GM21717 (cell line): ENCODE results near the gene TCERG1.
"Not testable (repeated sequence)": the region's sequence is repeated elsewhere in the genome, so short reads cannot be mapped to it uniquely, and the experiment has no call there.

Source experiments
- ATAC-seq: cut with Tn5 transposase; IDR thresholded peaks from one replicate; pipeline ENCODE4 v1.9.1; 2021; ENCODE audit warnings: mild to moderate bottlenecking, moderate library complexity; ENCODE audit not compliant: unreplicated experiment

TCERG1 gene

DNA sequence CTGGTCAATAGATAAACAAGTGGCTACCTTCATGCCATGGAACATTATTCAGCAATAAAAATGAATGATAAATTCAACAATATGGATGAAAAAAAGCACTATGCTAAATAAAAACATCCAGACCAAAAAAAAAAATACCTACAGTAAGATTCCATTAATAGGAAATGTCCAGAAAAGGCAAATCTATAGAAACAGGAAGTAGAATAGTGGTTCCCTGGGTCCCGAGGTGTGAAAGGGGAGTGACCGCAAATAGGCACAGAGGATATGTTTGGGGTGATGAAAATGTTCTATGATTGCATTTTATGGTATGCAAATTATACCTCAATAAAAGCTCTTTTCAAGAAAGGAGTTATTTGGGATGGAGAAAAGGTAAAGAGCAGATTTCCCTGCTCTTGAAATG, 72.4 kb downstream of the TCERG1 start:
- no peak for ATAC-seq

DNA sequence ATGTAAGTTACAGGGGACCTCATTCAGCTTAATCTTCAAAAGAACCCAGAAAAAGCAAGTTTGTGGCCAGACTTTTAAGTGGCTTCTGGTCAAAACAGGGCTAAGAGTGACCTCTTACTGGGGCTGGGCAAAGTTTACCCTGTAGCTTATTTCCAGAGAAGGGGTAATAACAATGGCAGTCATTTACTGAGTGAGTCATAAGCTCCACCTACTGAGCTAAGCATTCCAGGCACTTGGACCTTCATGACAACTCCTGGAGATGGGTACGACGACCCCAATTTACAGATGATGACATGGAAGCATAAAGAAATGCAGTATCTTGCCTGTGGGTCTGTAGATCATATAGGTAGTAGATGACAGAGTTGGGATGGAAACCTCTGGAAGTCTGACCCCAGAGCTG, 73.6 kb downstream of the TCERG1 start:
- ATAC-seq, result no peak

DNA sequence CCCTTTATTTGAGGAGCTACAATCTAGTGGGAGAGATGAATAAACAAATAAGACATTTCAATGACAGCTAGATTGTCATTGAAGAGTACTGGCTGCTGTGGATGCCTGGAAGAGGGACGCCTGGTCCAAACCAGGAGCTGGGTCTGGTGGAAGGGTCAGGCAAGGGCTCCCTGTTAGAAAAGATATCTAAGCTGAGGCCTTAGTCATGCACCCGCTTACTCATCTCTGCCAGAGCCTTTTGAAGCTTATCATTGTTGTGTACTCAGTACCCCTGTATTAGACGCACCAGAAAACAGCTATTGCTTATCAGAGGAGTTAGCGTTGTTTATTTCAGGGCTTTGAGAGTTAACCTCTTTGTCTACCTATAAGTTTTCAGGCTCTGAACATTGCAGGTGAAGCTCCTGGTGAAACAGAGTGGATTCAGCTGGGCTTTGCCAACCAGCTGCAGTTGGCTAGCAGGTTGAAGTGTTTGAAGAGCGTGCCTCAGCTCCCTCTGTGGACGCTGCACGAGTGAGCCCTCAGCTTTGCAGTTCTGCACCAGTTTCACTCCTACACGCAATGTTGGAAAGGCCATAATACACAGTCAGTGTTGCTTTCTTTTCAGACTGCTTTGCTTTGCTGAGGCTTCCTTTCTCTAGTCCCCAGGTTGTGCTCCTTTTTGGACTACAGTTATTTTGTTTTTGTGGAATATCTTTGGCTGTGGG, 74.4 kb downstream of the TCERG1 start:
- ATAC-seq, result no peak

- ATAC-seq, result no peak
These were observed 76.6 kb downstream of the TCERG1 start for GRCh38 chr5:146523698-146524097.

- no peak for ATAC-seq
These were observed 80.7 kb downstream of the TCERG1 start for GRCh38 chr5:146527785-146528184.

DNA sequence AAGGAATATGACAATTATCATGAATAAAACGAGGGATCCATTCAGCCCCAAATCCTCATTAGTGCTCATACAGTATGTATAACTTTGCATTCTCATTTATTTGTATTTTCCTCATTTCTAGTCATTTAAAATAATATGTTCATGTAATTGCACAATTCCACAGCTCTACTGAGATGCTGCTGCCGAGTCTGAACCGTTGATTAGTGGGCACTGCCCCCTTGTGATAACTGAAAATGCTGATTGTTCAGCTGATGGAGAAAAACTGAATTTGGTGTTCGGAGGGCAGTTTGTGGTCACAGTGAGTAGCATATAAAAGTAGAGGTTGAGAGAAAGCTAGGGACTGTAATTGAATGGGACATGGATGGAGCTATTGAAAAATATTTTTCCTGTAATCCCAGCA, 81.1 kb downstream of the TCERG1 start:
- no peak for ATAC-seq

- ATAC-seq, result peak; percentile 65
These were observed 82.9 kb downstream of the TCERG1 start for GRCh38 chr5:146529984-146530383.

DNA sequence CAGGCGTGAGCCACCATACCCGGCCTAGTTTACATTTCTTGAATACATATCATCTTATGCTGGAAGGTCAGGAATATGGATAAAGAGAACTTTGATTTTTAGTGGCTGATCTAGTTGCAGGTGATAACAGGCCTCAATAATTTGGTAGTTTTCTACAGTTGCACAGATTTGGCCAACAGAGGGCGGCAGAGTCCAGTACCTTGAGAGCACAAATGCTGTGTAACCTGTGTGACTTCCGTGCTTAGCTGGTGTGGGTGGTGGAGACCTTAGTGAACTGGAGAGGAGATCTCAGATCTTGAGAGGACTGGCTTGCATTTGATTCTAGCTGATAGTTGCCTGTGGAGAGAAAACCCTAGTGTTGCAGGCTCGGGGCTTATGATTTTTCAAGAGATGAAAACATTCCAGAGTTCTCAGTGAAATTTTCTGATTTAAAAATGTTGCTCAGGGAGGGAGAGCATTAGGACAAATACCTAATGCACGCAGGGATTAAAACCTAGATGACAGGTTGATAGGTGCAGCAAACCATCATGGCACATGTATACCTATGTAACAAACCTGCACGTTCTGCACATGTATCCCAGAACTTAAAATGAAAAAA, 86.2 kb downstream of the TCERG1 start:
- peak; percentile 97 for ATAC-seq

DNA sequence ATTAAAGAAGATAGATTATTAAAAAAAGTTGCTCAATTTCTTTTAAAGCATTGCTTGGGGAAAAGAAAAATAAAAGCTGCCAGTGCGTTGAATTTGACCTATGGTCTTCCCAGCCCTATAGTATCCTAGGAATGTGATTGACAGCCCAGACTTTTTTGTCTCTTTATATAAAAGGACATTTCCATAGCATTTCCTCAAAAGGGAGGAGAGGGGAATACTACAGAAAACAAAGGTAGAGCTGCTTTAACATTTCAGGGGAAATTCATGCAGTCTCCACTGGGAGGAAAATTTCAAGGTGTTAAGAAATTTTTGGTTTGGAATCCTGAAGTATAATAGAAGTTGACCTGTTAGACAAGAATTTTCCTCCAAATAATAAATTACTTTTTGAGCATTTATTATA, 86.7 kb downstream of the TCERG1 start:
- no peak for ATAC-seq

GRCh38 chr5:146538432-146538831, 91.3 kb downstream of the TCERG1 start:
- ATAC-seq, result no peak

- no peak for ATAC-seq
These were observed 92.8 kb downstream of the TCERG1 start for GRCh38 chr5:146539973-146540372.

DNA sequence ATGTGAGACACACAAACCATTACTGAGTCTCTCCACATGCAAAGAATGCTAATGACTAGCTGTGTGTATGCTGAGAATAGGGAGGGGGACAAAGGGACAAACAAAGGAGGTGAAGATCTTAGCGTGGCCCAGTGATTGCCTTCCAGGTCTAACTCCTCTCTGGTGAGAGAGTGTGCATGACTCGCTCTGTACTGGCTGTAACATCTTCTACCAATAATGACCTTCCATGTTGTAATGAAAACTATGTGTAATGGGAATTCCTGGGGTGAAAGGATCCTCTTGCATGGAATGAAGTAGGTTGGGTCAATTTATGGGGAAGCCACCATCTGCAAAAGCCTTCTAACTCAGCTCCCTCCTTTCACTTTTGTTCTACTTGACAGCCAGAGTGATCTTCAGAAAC, 93.3 kb downstream of the TCERG1 start:
- no peak for ATAC-seq

- peak; percentile 98 for ATAC-seq
These were observed 95.1 kb downstream of the TCERG1 start for GRCh38 chr5:146541958-146542849.

DNA sequence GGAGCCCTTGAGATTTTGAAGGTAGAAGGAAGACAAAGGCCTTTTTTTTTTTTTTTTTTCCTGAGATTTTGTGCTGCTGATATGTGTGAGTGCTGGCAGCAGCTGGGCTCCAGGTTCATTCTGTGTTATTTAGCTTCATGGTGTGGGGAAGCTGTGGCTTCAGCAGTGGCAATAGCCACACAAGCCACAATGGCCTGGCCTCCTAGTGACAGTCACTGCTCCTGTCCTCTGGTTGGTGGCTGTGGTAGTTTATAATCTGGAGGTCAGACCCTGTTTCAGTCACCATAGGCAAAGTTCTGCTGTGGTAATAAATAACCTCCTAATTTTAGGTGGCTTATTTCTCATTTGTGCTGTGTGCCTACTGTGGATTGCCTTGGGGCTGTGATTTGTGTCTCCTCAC, 97.1 kb downstream of the TCERG1 start:
- ATAC-seq, result no peak

- ATAC-seq, result no peak
These were observed 101.8 kb downstream of the TCERG1 start for GRCh38 chr5:146548781-146549449.

- ATAC-seq, result no peak
These were observed 102.5 kb downstream of the TCERG1 start for GRCh38 chr5:146549615-146550014.

- no peak for ATAC-seq
These were observed 106.3 kb downstream of the TCERG1 start for GRCh38 chr5:146553446-146553845.

DNA sequence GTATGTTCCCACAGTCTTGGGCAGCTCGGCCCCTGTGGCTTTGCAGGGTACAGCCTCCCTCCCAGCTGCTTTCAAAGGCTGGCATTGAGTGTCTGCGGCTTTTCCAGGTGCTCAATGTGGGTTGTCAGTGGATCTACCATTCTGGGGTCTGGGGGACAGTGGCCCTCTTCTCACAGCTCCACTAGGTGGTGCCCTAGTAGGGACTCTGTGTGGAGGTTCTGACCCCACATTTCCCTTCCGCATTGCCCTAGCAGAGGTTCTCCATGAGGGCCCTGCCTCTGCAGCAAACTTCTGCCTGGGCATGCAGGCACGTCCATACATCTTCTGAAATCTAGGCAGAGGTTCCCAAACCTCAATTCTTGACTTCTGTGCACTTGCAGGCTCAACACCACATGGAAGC, 109.8 kb downstream of the TCERG1 start:
- ATAC-seq, result not testable (repeated sequence)

DNA sequence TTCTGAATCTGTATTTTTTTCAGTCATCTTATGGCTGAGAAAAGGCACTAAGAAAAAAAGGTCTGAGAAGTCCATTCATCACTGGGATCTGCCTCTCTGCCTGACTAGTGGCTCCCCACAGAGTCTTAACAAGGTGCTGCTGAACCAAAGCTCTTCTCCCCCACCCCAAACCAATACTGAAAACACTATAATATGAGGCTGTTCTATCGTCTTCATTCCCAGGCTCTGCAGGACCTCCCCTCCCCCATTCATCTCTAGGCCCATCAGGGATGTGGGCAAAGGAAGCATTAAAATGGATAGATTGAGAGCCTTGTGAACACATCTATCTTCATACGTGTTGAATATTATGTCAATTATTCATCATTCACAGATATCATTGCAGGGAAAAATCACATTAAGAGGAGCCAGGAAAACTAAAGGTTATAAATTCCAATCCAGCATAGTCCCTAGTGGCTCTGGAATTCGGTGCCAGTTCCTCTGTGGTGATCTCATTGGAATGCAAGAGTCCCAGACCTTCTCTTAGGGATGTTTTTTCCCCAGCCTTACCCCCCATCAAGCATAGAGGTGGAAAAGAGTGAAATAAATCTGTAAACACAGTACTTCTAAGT, 113.2 kb downstream of the TCERG1 start:
- ATAC-seq, result no peak
